H1 (cell line): Measurements from ENCODE around the gene FRMD4A. TPM values are rescaled to one million over a fixed set of nuclear protein-coding genes. Genes with fewer than 3 reads are reported as not detected.

ENCODE experiments used
- CTCF ChIA-PET: fragments of 300-600 bp; sonication (Branson Sonifier 250); formaldehyde crosslinking; loops from one replicate; lab custom pipeline; 2021; ENCODE audit not compliant: partially characterized antibody; lab: Charles Lee
- POLR2A ChIA-PET: fragments of 300-600 bp; sonication (Branson Sonifier 250); formaldehyde crosslinking; loops from one replicate; lab custom pipeline; 2021; ENCODE audit warnings: inconsistent platforms; ENCODE audit not compliant: partially characterized antibody; lab: Charles Lee
- DNase-seq, 2 experiments: peaks; one replicate each; pipeline versions ENCODE4 v3.0.0 to v3.0.0-alpha.2; 2010 to 2022; ENCODE audit warnings: low spot score in 2 of 2, low read depth in 1 of 2, mixed read lengths in 1 of 2
- FAIRE-seq: peaks from 2 replicates; lab custom pipeline; 2011; peaks lifted over from hg19 to GRCh38; lab: Jason Lieb, UNC
- H2AFZ ChIP-seq: 2 replicates; pipeline ENCODE4 v1.8.1; 2012; ENCODE audit warnings: low read length, inconsistent platforms
- H2AK5ac ChIP-seq: 2 replicates; pipeline ENCODE4 v1.6.1; 2013; ENCODE audit warnings: low read depth, low read length
- H2BK120ac ChIP-seq: replicated peaks from 2 replicates; pipeline ENCODE3; 2013; ENCODE audit warnings: low read depth, low read length, inconsistent platforms
- H2BK12ac ChIP-seq: 2 replicates; pipeline ENCODE4 v1.6.1; 2013; ENCODE audit warnings: low read depth, low read length
- H2BK15ac ChIP-seq: 2 replicates; pipeline ENCODE4 v1.6.1; 2013; ENCODE audit warnings: low read length
- H2BK20ac ChIP-seq: 2 replicates; pipeline ENCODE4 v1.6.1; 2013; ENCODE audit warnings: low read length
- H2BK5ac ChIP-seq: 2 replicates; pipeline ENCODE4 v1.6.1; 2013; ENCODE audit warnings: low read depth, low read length
- H3K14ac ChIP-seq: 2 replicates; pipeline ENCODE4 v1.6.1; 2013; ENCODE audit warnings: inconsistent platforms; ENCODE audit not compliant: insufficient read length
- H3K18ac ChIP-seq: 2 replicates; pipeline ENCODE4 v1.6.1; 2013; ENCODE audit warnings: low read length; ENCODE audit errors: extremely low read depth
- H3K23ac ChIP-seq: 2 replicates; pipeline ENCODE4 v1.6.1; 2013; ENCODE audit warnings: inconsistent platforms; ENCODE audit not compliant: insufficient read length
- H3K23me2 ChIP-seq: 2 replicates; pipeline ENCODE4 v1.6.1; 2013; ENCODE audit warnings: low read depth, low read length
- H3K27ac ChIP-seq: 2 replicates; pipeline ENCODE4 v1.6.1; 2011; ENCODE audit warnings: low read depth, low read length, inconsistent platforms
- H3K27me3 ChIP-seq, 4 experiments: replicated peaks in 1 of 4; 1 replicate in 1 of 4; 2 replicates in 3 of 4; pipeline versions ENCODE4 v1.6.1 to v1.8.1; 2011 to 2013; ENCODE audit warnings: low read length in 3 of 4, mild to moderate bottlenecking in 3 of 4, inconsistent platforms in 2 of 4, mixed read lengths in 2 of 4, moderate library complexity in 1 of 4; ENCODE audit not compliant: control insufficient read depth in 3 of 4, insufficient read depth in 3 of 4; ENCODE audit errors: extremely low read depth in 1 of 4
- H3K36me3 ChIP-seq, 4 experiments: 2 replicates each; pipeline versions ENCODE4 v1.6.1 to v1.8.1; 2011 to 2013; ENCODE audit warnings: mild to moderate bottlenecking in 4 of 4, low read length in 3 of 4, moderate library complexity in 2 of 4, control low read depth in 1 of 4, inconsistent platforms in 1 of 4; ENCODE audit not compliant: insufficient read depth in 4 of 4, control insufficient read depth in 2 of 4
- H3K4ac ChIP-seq: replicated peaks from 2 replicates; pipeline ENCODE3; 2013; ENCODE audit warnings: low read length, low read depth, mixed read lengths, inconsistent platforms; ENCODE audit not compliant: insufficient read length
- H3K4me1 ChIP-seq, 4 experiments: replicated peaks in 1 of 4; 1 replicate in 1 of 4; 2 replicates in 3 of 4; pipeline versions ENCODE4 v1.6.1 to v1.8.1; 2011 to 2013; ENCODE audit warnings: low read length in 3 of 4, inconsistent platforms in 2 of 4, mixed read lengths in 1 of 4; ENCODE audit not compliant: insufficient read depth in 4 of 4, control insufficient read depth in 3 of 4
- H3K4me2 ChIP-seq, 2 experiments: 2 replicates each; pipeline versions ENCODE4 v1.6.1 to v1.8.1; 2011 to 2013; ENCODE audit warnings: low read depth in 2 of 2, low read length in 2 of 2, control low read depth in 1 of 2, inconsistent platforms in 1 of 2, mild to moderate bottlenecking in 1 of 2; ENCODE audit not compliant: insufficient read depth in 1 of 2
- H3K4me3 ChIP-seq, 4 experiments: fragments of 200-600, 300-600 bp in 1 of 4; sonication (generic), shearing (Covaris generic), sonication (Bioruptor Twin) in 1 of 4; 2 replicates each; pipeline versions ENCODE4 v1.5.1 to v1.8.1; 2011 to 2016; ENCODE audit warnings: low read length in 4 of 4, low read depth in 3 of 4, control low read depth in 2 of 4, inconsistent platforms in 2 of 4, mild to moderate bottlenecking in 2 of 4, mixed read lengths in 1 of 4, moderate library complexity in 1 of 4; ENCODE audit not compliant: insufficient read depth in 2 of 4; ENCODE audit errors: extremely low read depth in 1 of 4
- H3K56ac ChIP-seq: replicated peaks from 2 replicates; pipeline ENCODE3; 2013; ENCODE audit warnings: low read depth, mild to moderate bottlenecking, mixed read lengths, low read length, inconsistent platforms; ENCODE audit not compliant: insufficient read length
- H3K79me1 ChIP-seq: 2 replicates; pipeline ENCODE4 v1.6.1; 2013; ENCODE audit warnings: low read depth, low read length, control low read depth
- H3K79me2 ChIP-seq, 2 experiments: 2 replicates each; pipeline versions ENCODE4 v1.6.1 to v1.8.1; 2012 to 2013; ENCODE audit warnings: low read length in 2 of 2, mild to moderate bottlenecking in 2 of 2, inconsistent platforms in 1 of 2; ENCODE audit not compliant: insufficient read depth in 2 of 2, control insufficient read depth in 1 of 2
- H3K9ac ChIP-seq, 4 experiments: replicated peaks in 1 of 4; 1 replicate in 1 of 4; 2 replicates in 3 of 4; pipeline versions ENCODE4 v1.6.1 to v1.8.1; 2011 to 2013; ENCODE audit warnings: low read depth in 3 of 4, low read length in 3 of 4, control low read depth in 2 of 4, mild to moderate bottlenecking in 2 of 4, moderate library complexity in 2 of 4, inconsistent platforms in 1 of 4; ENCODE audit errors: extremely low read depth in 1 of 4
- H3K9me3 ChIP-seq, 2 experiments: 2 replicates each; pipeline versions ENCODE4 v1.6.1 to v1.8.1; 2012 to 2013; ENCODE audit warnings: mild to moderate bottlenecking in 2 of 2, moderate library complexity in 2 of 2, control low read depth in 1 of 2, inconsistent platforms in 1 of 2, low read depth in 1 of 2, low read length in 1 of 2, mixed read lengths in 1 of 2; ENCODE audit not compliant: insufficient read depth in 2 of 2
- H4K20me1 ChIP-seq, 2 experiments: replicated peaks in 1 of 2; 2 replicates each; pipeline versions ENCODE3 to v1.8.1; 2011 to 2013; ENCODE audit warnings: inconsistent platforms in 2 of 2, low read length in 2 of 2, mild to moderate bottlenecking in 1 of 2; ENCODE audit not compliant: insufficient read depth in 2 of 2, control insufficient read depth in 1 of 2
- H4K5ac ChIP-seq: 2 replicates; pipeline ENCODE4 v1.6.1; 2013; ENCODE audit warnings: low read length, low read depth, mixed read lengths, inconsistent platforms; ENCODE audit not compliant: insufficient read length
- H4K8ac ChIP-seq: 2 replicates; pipeline ENCODE4 v1.8.0; 2013; ENCODE audit warnings: mild to moderate bottlenecking, moderate library complexity, low read length, inconsistent platforms; ENCODE audit not compliant: insufficient read depth; ENCODE audit errors: extremely low read depth
- H4K91ac ChIP-seq: replicated peaks from 2 replicates; pipeline ENCODE3; 2013; ENCODE audit warnings: low read length, mixed read lengths, inconsistent platforms; ENCODE audit not compliant: insufficient read length
- CBX5 ChIP-seq: fragments of 300-800, 300-1000 bp; sonication (generic); IDR thresholded peaks from 2 replicates; pipeline ENCODE4 v1.7.1; 2016; ENCODE audit warnings: antibody characterized with exemption, low read length, low read depth
- SP4 ChIP-seq: IDR thresholded peaks from 2 replicates; pipeline ENCODE4 v1.6.1; 2012; ENCODE audit warnings: low read length, inconsistent platforms
- SUZ12 ChIP-seq: fragments of 200-600 bp; sonication (generic); IDR thresholded peaks from 2 replicates; pipeline ENCODE4 v1.6.1; 2012; ENCODE audit warnings: mild to moderate bottlenecking, inconsistent platforms, low read length, moderate library complexity, mixed read lengths
- TBP ChIP-seq: IDR thresholded peaks from 2 replicates; pipeline ENCODE4 v1.6.1; 2011; ENCODE audit warnings: low read depth, low read length, improper control_type of control experiment
- ZNF274 ChIP-seq: IDR thresholded peaks from 2 replicates; pipeline ENCODE4 v1.7.0; 2012; ENCODE audit warnings: low read length, borderline replicate concordance; ENCODE audit errors: extremely low read depth
- WGBS, 2 experiments: shearing (Covaris generic) in 1 of 2; methylation state at CpG; one replicate each; pipeline versions ENCODE4 v1.1.6 to v1.1.7; 2013 to 2015; ENCODE audit warnings: low lambda C conversion rate in 2 of 2, mixed read lengths in 2 of 2, inconsistent platforms in 1 of 2, low coverage in 1 of 2, missing lambda C conversion rate in 1 of 2; ENCODE audit not compliant: insufficient replicate concordance in 2 of 2, insufficient coverage in 1 of 2, insufficient read length in 1 of 2; ENCODE audit errors: extremely low coverage in 1 of 2, missing lambda C conversion rate in 1 of 2; 5-methylcytosine and 5-hydroxymethylcytosine counted together
- polyA plus RNA-seq, 7 experiments: library from polyadenylated mRNA; depleted of rRNA in 3 of 7; stranded (reverse) in 5 of 7; unstranded in 2 of 7; fragments of >200 nt in 5 of 7; fragments of 200-250 nt in 2 of 7; gene quantifications; 1 replicate in 5 of 7; 2 replicates in 1 of 7; 4 replicates in 1 of 7; pipeline versions ENCODE4 v1.2.1 to v1.2.3, GENCODE V29; 2011 to 2013; ENCODE audit warnings: missing spikeins in 2 of 7, mixed read lengths in 2 of 7
- total RNA-seq: library from RNA; stranded (reverse); fragmentation: NEBNext Ultra II Directional; extraction: Animal tissue kit (Norgen Biotek cat#: 25700); gene quantifications from 2 replicates; pipeline ENCODE4 v1.2.1, GENCODE V29; 2021
- TF ChIP-seq, protein P1 (sequence below): IDR thresholded peaks from 2 replicates; pipeline ENCODE4 v1.6.1; 2012; ENCODE audit warnings: low read length, inconsistent platforms

The FRMD4A gene
- total and polyA plus RNA-seq, 2 of the 8 experiments (the other 6 are each of a cell fraction or from before 2014, with no cell fraction given), result 38.6 to 39.6 TPM

- no peak overlapping the region for H3K4me2 ChIP-seq
- H2BK120ac ChIP-seq, result no peak overlapping the region
- FAIRE-seq, result no peak
- TF ChIP-seq, protein P1, sequence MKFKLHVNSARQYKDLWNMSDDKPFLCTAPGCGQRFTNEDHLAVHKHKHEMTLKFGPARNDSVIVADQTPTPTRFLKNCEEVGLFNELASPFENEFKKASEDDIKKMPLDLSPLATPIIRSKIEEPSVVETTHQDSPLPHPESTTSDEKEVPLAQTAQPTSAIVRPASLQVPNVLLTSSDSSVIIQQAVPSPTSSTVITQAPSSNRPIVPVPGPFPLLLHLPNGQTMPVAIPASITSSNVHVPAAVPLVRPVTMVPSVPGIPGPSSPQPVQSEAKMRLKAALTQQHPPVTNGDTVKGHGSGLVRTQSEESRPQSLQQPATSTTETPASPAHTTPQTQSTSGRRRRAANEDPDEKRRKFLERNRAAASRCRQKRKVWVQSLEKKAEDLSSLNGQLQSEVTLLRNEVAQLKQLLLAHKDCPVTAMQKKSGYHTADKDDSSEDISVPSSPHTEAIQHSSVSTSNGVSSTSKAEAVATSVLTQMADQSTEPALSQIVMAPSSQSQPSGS, result no peak
- TF ChIP-seq TBP, result no peak
- TF ChIP-seq CBX5, result no peak
- TF ChIP-seq SP4, result no peak
- TF ChIP-seq ZNF274, result no peak
- TF ChIP-seq SUZ12, result no peak
Measured at GRCh38 chr10:14219411-14219810, 111.3 kb downstream of the FRMD4A start.

More at GRCh38 chr10:14219411-14219810, 111.3 kb downstream of the FRMD4A start:
- no peak overlapping the region for H3K23ac ChIP-seq
- H4K8ac ChIP-seq, result no peak overlapping the region
- no peak overlapping the region for H3K27ac ChIP-seq
- no peaks in the 10 kb centered on the region; a peak in 1 of 8 replicates for H3K36me3 ChIP-seq
- H2BK12ac ChIP-seq, result no peak overlapping the region
- ChIA-PET CTCF (interaction anchor here (0.6 to 1.7 kb wide), 2 partner anchors 19 to 278 kb away, joined by 3 to 6 read pairs; no protein-coding TSS in a partner anchor), POLR2A (no interaction called here)
- H2BK20ac ChIP-seq, result no peak overlapping the region
- H3K79me1 ChIP-seq, result no peaks in the 10 kb centered on the region
- peaks cover 2% of the 10 kb centered on the region; the same call in 1 of the 2 replicates for H3K23me2 ChIP-seq
- H3K9me3 ChIP-seq, result no peaks in the 10 kb centered on the region
- H4K5ac ChIP-seq, result no peak overlapping the region
- no peaks in the 10 kb centered on the region for H3K79me2 ChIP-seq
- no peak overlapping the region for H3K14ac ChIP-seq
- no peak overlapping the region for H3K4ac ChIP-seq
- H3K4me1 ChIP-seq, result no peaks in the 10 kb centered on the region
- H3K9ac ChIP-seq, result no peak overlapping the region
- H4K91ac ChIP-seq, result no peak overlapping the region
- DNase-seq, result no peak
- no peaks in the 10 kb centered on the region for H4K20me1 ChIP-seq
- no peak overlapping the region for H3K4me3 ChIP-seq
- H2BK15ac ChIP-seq, result no peak overlapping the region
- no peak overlapping the region for H2AFZ ChIP-seq
- H2AK5ac ChIP-seq, result no peak overlapping the region
- H3K56ac ChIP-seq, result no peak overlapping the region
- no peak overlapping the region for H2BK5ac ChIP-seq
- WGBS, 2 experiments, result 87% methylated on average over 5 of the region's 5 CpGs; no CpG with 5 or more reads in 1 of the 2 experiments
- no peak overlapping the region for H3K18ac ChIP-seq
- no peaks in the 10 kb centered on the region for H3K27me3 ChIP-seq
